Endothelial cell of umbilical vein (primary cell): Measurements from ENCODE around the gene LONRF2. TPM values are rescaled to one million over a fixed set of nuclear protein-coding genes. Genes with fewer than 3 reads are reported as not detected.

Experiments
- BruUV-seq: library from RNA; stranded (reverse); fragments of 400-500 nt; replicated peaks from 2 replicates; lab custom pipeline; 2021; lab: Mats Ljungman, UMichigan
- CTCF ChIA-PET: fragments of 300-600, 350-600 bp; sonication (Branson Sonifier 250); formaldehyde crosslinking; loops from one replicate; lab custom pipeline; 2021; ENCODE audit warnings: antibody characterized with exemption, inconsistent platforms; lab: Charles Lee
- POLR2A ChIA-PET: fragments of 300-600, 350-600 bp; sonication (Branson Sonifier 250); formaldehyde crosslinking; loops from one replicate; lab custom pipeline; 2021; ENCODE audit warnings: antibody characterized with exemption, inconsistent platforms; lab: Charles Lee
- DNase-seq: peaks from one replicate; pipeline ENCODE4 v3.0.0-alpha.2; 2011; ENCODE audit warnings: low read depth, low spot score
- FAIRE-seq: peaks from 2 replicates; lab custom pipeline; 2011; peaks lifted over from hg19 to GRCh38; lab: Jason Lieb, UNC
- H2AFZ ChIP-seq: 2 replicates; pipeline ENCODE4 v1.6.0; 2012; ENCODE audit warnings: low read depth, low read length, control low read depth, inconsistent platforms
- H3K27ac ChIP-seq: 2 replicates; pipeline ENCODE4 v1.5.1; 2011; ENCODE audit warnings: low read depth, mild to moderate bottlenecking, control low read depth, low read length, moderate library complexity; ENCODE audit not compliant: insufficient read depth
- H3K27me3 ChIP-seq, 2 experiments: 2 replicates each; pipeline versions ENCODE4 v1.6.0 to v1.6.1; 2011; ENCODE audit warnings: low read length in 2 of 2, mixed read lengths in 1 of 2; ENCODE audit not compliant: control insufficient read depth in 2 of 2, insufficient read depth in 2 of 2
- H3K36me3 ChIP-seq, 2 experiments: 2 replicates in 1 of 2; 3 replicates in 1 of 2; pipeline ENCODE4 v1.5.1; 2011; ENCODE audit warnings: low read length in 2 of 2, mild to moderate bottlenecking in 1 of 2, moderate library complexity in 1 of 2; ENCODE audit not compliant: control insufficient read depth in 2 of 2, insufficient read depth in 2 of 2; ENCODE audit errors: extremely low read depth in 1 of 2
- H3K4me1 ChIP-seq: 3 replicates; pipeline ENCODE4 v1.5.1; 2011; ENCODE audit warnings: mild to moderate bottlenecking, low read length; ENCODE audit not compliant: control insufficient read depth, insufficient read depth; ENCODE audit errors: extremely low read depth
- H3K4me2 ChIP-seq: 2 replicates; pipeline ENCODE4 v1.6.1; 2011; ENCODE audit warnings: low read length, control low read depth, mixed read lengths; ENCODE audit not compliant: insufficient read depth
- H3K4me3 ChIP-seq, 3 experiments: fragments of 200-600 bp in 1 of 3; sonication (generic), shearing (Covaris generic) in 1 of 3; replicated peaks in 1 of 3; 2 replicates each; pipeline ENCODE4 v1.5.1; 2011 to 2016; ENCODE audit warnings: control low read depth in 3 of 3, low read length in 3 of 3, mild to moderate bottlenecking in 2 of 3, inconsistent platforms in 1 of 3, low read depth in 1 of 3, moderate library complexity in 1 of 3; ENCODE audit not compliant: insufficient read depth in 1 of 3
- H3K79me2 ChIP-seq: 2 replicates; pipeline ENCODE4 v1.6.0; 2012; ENCODE audit warnings: low read length, inconsistent platforms; ENCODE audit not compliant: control insufficient read depth, insufficient read depth
- H3K9ac ChIP-seq: replicated peaks from 2 replicates; pipeline ENCODE3; 2011; ENCODE audit warnings: low read length, control low read depth; ENCODE audit not compliant: insufficient read depth; ENCODE audit errors: extremely low read depth
- H3K9me1 ChIP-seq: replicated peaks from 3 replicates; pipeline ENCODE4 v1.6.0; 2011; ENCODE audit warnings: mild to moderate bottlenecking, low read length; ENCODE audit not compliant: control insufficient read depth, insufficient read depth; ENCODE audit errors: extremely low read depth
- H3K9me3 ChIP-seq: replicated peaks from 2 replicates; pipeline ENCODE4 v1.5.1; 2012; ENCODE audit warnings: low read length, inconsistent platforms; ENCODE audit not compliant: control insufficient read depth, insufficient read depth
- H4K20me1 ChIP-seq: replicated peaks from 2 replicates; pipeline ENCODE3; 2011; ENCODE audit warnings: mild to moderate bottlenecking, low read length; ENCODE audit not compliant: control insufficient read depth, insufficient read depth; ENCODE audit errors: extremely low read depth
- EZH2 ChIP-seq: IDR thresholded peaks from 2 replicates; pipeline ENCODE4 v1.6.1; 2012; ENCODE audit warnings: borderline replicate concordance, low read depth, mild to moderate bottlenecking, moderate library complexity, low read length, inconsistent platforms; ENCODE audit not compliant: severe bottlenecking
- FOS ChIP-seq: IDR thresholded peaks from 2 replicates; pipeline ENCODE4 v1.6.1; 2011; ENCODE audit warnings: mild to moderate bottlenecking, low read length, moderate library complexity, borderline replicate concordance; ENCODE audit not compliant: insufficient read depth
- GATA2 ChIP-seq: IDR thresholded peaks from 2 replicates; pipeline ENCODE4 v1.7.0; 2011; ENCODE audit warnings: low read depth, mild to moderate bottlenecking, moderate library complexity, mixed read lengths, low read length; ENCODE audit not compliant: insufficient read length, insufficient read depth
- JUN ChIP-seq: IDR thresholded peaks from 2 replicates; pipeline ENCODE4 v1.6.1; 2011; ENCODE audit warnings: borderline replicate concordance, low read depth; ENCODE audit not compliant: insufficient read length, insufficient read depth
- MYC ChIP-seq: IDR thresholded peaks from one replicate; pipeline ENCODE4 v1.6.1; 2011; ENCODE audit warnings: mild to moderate bottlenecking, low read depth, low read length
- POLR2A ChIP-seq: IDR thresholded peaks from 2 replicates; pipeline ENCODE4 v1.6.1; 2012; ENCODE audit warnings: low read depth, mild to moderate bottlenecking, control low read depth, low read length
- POLR2AphosphoS5 ChIP-seq: IDR thresholded peaks from 2 replicates; pipeline ENCODE4 v1.6.1; 2012; ENCODE audit warnings: low read depth, mild to moderate bottlenecking, control low read depth, low read length, moderate library complexity; ENCODE audit not compliant: insufficient read depth
- dilution Hi-C: fragments of 300-500 bp; cut with MboI; formaldehyde crosslinking; loops from one replicate; pipeline ENCODE4 v1.15.0; 2019; ENCODE audit warnings: low sequenced_read_pairs; ENCODE audit not compliant: extremely low pct_ligation_motif_present
- intact Hi-C: fragments of 100-400 bp; cut with micrococcal nuclease; formaldehyde crosslinking; loops from one replicate; pipeline ENCODE4 v1.10.0; 2022
- polyA plus RNA-seq, 4 experiments: library from polyadenylated mRNA; depleted of rRNA in 3 of 4; stranded (reverse) in 3 of 4; unstranded in 1 of 4; fragments of >200 nt; gene quantifications; 2 replicates each; pipeline versions ENCODE4 v1.2.1 to v1.2.3, GENCODE V29; 2011 to 2012; ENCODE audit warnings: missing spikeins in 1 of 4
- total RNA-seq: library from RNA; stranded (reverse); gene quantifications from 2 replicates; pipeline ENCODE4 v1.2.3, GENCODE V29; 2021
- TF ChIP-seq, protein P1 (sequence below): IDR thresholded peaks from 2 replicates; pipeline ENCODE4 v1.6.1; 2011; ENCODE audit not compliant: insufficient read depth, insufficient read length
- TF ChIP-seq, protein P2 (sequence below), 2 donors: IDR thresholded peaks; 1 replicate in 1 of 2; 2 replicates in 1 of 2; pipeline ENCODE4 v1.5.1; 2011; ENCODE audit warnings: low read length in 2 of 2, mild to moderate bottlenecking in 2 of 2, moderate library complexity in 2 of 2, control low read depth in 1 of 2, inconsistent platforms in 1 of 2, low read depth in 1 of 2; ENCODE audit not compliant: insufficient read depth in 1 of 2; ENCODE audit errors: extremely low read depth in 1 of 2

Gene LONRF2
- total and polyA plus RNA-seq, 2 donors (not counting 3 experiments of a cell fraction or from before 2014, with no cell fraction given), result 0.03 TPM; not detected in 1

DNA sequence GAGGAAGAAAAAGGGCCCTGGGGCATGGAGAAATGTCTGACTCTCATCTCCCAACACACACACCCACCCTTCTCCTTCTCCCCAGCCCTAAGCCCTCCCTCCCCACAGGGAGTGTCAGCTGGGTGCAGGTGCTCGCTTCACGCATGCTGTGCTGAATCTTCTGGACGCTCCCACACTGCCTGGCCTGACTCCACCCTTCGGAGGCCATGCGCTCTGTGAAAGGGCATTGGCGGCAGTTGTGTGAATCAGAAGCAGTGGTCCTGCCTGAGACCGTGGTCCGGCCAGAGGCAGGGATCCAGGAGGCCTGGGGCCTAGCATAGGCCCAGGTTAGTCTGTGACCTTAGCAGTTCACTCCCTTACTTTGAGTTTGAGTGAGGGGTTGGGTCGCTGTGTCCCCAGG, 57.1 kb downstream of the LONRF2 start:
- Histone ChIP-seq H3K4me1 (no peaks in the 10 kb centered on the region), H3K4me3 (no peak overlapping the region), H3K9me1 (no peaks in the 10 kb centered on the region), H3K36me3 (no peaks in the 10 kb centered on the region), H3K9me3 (no peaks in the 10 kb centered on the region), H3K27ac (no peak overlapping the region), H3K9ac (no peak overlapping the region), H3K79me2 (no peaks in the 10 kb centered on the region), H3K4me2 (no peak overlapping the region), H2AFZ (no peak overlapping the region), H3K27me3 (peaks cover 0 to 2% of the 10 kb centered on the region in 2 experiments), H4K20me1 (no peaks in the 10 kb centered on the region)
- no peak for TF ChIP-seq POLR2AphosphoS5
- no peak for TF ChIP-seq JUN
- TF ChIP-seq POLR2A, result no peak
- TF ChIP-seq, protein P1, sequence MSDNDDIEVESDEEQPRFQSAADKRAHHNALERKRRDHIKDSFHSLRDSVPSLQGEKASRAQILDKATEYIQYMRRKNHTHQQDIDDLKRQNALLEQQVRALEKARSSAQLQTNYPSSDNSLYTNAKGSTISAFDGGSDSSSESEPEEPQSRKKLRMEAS, result no peak
- no peak for TF ChIP-seq FOS
- TF ChIP-seq, protein P2, sequence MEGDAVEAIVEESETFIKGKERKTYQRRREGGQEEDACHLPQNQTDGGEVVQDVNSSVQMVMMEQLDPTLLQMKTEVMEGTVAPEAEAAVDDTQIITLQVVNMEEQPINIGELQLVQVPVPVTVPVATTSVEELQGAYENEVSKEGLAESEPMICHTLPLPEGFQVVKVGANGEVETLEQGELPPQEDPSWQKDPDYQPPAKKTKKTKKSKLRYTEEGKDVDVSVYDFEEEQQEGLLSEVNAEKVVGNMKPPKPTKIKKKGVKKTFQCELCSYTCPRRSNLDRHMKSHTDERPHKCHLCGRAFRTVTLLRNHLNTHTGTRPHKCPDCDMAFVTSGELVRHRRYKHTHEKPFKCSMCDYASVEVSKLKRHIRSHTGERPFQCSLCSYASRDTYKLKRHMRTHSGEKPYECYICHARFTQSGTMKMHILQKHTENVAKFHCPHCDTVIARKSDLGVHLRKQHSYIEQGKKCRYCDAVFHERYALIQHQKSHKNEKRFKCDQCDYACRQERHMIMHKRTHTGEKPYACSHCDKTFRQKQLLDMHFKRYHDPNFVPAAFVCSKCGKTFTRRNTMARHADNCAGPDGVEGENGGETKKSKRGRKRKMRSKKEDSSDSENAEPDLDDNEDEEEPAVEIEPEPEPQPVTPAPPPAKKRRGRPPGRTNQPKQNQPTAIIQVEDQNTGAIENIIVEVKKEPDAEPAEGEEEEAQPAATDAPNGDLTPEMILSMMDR (IDR thresholded peaks at IDR 0.05; ENCODE audit: extremely low read depth in 1 of 2, insufficient read depth in 1 of 2, low read depth in 1 of 2, low read length in 2 of 2), result no peak
- TF ChIP-seq GATA2, result no peak
- TF ChIP-seq EZH2, result no peak
- TF ChIP-seq MYC, result no peak
- DNase-seq, result no peak
- dilution Hi-C loops, result no loop called here
- CTCF ChIA-PET, result interaction anchor here (1.0 to 11.6 kb wide), 3 partner anchors 9 to 116 kb away, joined by 3 to 724 read pairs (median 52); no protein-coding TSS in a partner anchor
- POLR2A ChIA-PET, result no interaction called here
- intact Hi-C loops, result no loop called here
- FAIRE-seq, result no peak
- no TSS peak for BruUV-seq
